Raji (cell line): ENCODE results near the gene CBFB.
A peak's percentile ranks its signal among the peaks of the same experiment; 100 is the strongest.

Experiments
- POLR2A ChIP-seq: IDR thresholded peaks from 2 replicates; pipeline ENCODE4 v1.6.1; 2011; ENCODE audit warnings: low read depth, low read length, control low read depth; ENCODE audit not compliant: insufficient read depth

Gene CBFB

DNA sequence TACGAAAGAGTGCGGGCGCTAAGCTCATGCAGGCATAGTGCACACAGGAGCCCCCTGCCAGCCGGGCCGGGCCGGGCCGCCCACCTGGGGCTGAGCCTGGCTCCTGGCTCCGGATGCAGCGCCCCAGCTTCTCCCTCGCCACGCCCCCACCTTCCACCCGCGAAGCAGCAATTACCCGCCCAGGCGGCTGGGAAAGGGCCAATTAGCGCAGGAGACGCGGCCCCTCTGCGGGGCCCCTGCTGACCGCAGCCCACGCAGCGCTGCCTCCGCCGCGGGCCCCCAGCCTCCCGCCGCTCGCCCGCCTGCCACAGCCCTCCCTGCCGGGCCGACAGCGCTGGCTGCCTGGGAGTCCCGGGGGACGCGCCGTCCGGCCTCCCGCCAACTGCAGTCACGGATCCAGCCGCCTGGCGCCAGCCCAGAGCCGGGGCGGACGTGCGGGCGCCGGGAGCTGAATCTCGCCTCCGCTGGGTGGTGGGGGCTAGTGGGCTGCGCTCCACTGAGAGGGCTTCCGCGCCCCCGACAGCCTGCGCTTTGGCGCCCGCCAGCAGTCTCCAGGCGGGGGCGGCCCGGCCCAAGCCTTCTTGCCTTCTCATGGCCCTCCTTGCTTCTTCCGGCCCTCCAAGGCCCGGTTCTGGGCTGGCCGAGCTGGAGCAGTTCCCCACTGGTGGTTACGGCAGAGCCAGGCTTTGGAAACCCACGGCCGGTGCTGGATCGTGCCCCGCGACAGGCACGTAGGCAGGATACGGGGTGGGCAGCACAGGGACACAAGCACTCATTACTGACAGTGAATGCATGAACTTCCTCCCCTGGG, 14.9 kb upstream of the CBFB start:
- TF ChIP-seq POLR2A: no peak

DNA sequence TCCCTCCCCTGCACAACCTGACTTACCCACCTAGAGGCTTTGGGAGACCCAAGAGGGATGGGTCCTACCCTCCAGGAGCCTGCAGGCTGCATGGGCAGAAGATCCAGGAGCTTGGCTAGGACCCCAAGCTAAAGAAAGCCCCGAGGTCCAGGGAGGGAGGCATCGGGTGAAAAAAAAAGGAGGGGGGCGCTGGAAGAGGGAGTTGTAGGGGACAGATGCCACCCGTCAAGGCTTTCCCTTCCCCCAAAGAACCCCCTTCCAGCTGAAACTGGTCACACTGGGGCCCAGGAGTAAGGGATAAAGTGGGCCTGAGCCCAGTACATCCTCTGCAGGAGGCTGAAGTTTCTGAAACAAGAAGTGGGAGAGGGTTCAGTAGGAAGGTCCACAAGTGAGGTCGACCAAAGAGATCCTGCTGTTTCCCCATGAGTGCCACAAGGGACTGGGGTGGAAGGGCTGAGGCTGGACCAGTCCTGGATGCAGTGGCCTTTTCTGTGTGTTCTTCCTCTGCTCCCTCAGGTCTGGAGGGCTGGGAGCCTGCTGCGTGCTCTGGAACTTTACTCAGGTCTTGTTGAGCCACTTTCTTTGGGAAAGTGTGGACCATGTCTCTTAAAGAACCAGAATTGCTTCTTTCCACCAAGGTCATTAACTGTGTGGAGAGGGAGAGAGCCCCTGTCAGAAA, 14.2 kb upstream of the CBFB start:
- no peak for TF ChIP-seq POLR2A

GRCh38 chr16:67015313-67015731, 13.6 kb upstream of the CBFB start:
- no peak for TF ChIP-seq POLR2A

DNA sequence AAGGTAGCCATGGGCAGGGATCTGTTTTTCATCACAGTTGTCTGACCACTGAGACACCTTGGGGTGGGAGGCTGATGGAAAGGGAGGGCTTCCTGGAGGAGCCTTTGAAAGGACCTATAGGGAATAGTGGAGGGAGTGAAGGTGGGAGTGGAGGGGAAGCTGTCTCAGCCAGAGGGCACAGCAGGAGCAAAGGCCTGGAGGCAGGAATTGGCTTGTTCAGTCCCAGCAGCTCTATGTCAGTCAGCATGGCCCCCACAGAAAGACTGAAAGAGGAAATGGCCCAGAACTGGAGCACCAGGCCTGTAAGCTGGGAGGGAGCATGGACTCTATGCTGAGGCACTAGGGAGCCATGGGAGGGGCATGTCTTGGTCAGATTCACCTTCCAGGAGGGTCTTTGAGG, 12.8 kb upstream of the CBFB start:
- no peak for TF ChIP-seq POLR2A

DNA sequence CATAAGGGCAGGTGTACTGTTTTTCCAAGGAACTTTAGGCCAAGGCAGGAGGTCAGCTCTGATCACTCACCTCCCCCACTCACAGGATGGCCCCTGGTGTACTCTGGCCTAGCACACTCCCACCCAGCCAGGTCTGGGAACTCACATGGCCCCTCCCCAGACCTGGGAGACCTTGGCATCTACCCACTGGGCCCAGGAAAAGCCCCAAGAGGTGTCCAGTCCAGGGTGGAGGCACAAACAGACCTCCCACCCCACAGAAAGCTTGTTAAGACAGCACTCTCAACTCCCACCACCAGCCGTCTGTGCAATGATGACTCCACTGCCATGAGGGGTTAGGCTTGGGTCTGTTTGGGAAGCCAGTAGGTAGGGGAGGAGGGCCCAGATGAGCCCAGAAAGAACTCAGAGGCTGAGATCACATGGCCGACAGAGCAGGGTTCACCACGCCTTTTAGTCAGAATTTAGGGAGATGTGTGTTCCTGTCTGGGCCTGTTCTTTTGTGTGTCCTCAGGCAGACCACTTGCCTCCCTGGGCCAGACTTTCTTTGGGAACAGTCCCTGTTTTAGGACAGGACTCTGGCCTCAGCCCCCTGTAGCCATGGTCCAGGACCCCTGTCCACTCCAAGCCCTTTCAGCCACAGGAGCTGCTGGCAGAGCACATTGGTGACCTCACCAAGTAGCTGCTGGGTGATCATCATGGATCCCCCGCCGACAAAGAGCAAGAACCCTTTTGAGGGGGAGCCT, 12.1 kb upstream of the CBFB start:
- no peak for TF ChIP-seq POLR2A

DNA sequence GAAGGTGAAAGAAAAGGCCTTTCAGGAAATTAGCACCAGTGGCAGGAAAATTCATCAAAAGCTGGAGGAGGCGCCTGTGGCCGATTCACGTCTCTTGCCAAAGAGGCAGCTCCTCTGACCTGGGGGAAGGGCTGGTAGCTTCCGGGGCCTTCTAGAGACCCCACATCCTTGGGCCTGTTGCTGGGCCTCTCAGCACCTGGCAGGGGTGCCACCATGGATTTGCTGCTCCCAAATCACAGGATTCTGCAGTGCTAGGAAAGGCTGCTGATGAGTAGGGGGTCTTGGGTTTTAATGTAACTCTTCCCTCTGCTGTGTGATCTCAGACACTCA, 11.6 kb upstream of the CBFB start:
- no peak for TF ChIP-seq POLR2A

DNA sequence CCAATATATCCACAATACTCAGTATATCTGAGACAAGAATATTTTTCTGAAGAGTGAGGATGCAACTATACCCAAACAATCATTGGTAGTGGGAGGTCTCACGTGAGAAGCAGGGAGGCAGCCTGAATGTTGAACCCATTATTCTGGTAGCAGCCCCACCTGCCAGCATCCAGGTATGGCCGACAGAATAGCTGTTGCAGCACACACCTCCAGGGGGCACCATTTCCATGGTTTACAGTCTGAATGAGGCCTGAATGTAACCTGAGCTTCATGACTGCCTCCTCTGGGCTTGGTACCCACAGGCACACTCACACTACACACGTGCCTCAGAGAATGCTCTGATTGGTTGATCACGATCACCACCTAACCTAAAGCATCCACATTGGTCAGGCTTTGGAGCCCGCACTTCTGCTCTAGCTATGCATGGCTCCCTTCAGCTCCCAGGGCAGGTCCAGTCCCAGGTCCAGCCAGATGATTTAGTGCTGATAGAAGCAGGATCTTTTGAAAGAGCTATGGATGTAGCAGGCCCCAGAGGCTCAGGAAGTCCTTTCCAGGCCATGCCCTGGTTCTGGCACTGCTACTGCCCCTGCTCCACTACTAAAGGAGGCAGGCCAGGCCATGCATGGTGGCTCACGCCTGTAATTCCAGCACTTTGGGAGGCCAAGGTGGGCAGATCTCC, 11.0 kb upstream of the CBFB start:
- TF ChIP-seq POLR2A: peak; percentile 62

- TF ChIP-seq POLR2A: no peak
These were observed 9.8 kb upstream of the CBFB start for GRCh38 chr16:67019171-67019570.

DNA sequence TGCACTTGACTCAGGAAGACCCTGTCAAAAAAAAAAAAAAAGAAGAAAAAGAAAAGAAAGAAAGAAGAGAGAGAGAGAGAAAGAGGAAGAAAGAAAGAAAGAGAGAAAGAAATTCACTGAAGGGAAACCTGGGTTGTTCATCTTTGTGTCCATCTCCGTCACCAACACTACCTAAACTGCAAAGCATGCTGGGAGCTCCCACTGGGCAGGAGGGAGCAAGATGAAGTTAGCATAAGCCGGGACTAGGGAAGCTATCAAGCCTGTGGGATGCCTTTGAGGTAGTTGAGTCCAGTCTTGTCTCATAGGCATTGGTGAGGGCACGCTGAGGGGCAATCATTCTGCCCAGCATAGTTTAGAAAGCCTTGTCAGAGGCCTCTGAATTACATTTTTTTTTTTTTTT, 7.6 kb upstream of the CBFB start:
- TF ChIP-seq POLR2A: no peak

- no peak for TF ChIP-seq POLR2A
These were observed 6.3 kb upstream of the CBFB start for GRCh38 chr16:67022531-67023214.

DNA sequence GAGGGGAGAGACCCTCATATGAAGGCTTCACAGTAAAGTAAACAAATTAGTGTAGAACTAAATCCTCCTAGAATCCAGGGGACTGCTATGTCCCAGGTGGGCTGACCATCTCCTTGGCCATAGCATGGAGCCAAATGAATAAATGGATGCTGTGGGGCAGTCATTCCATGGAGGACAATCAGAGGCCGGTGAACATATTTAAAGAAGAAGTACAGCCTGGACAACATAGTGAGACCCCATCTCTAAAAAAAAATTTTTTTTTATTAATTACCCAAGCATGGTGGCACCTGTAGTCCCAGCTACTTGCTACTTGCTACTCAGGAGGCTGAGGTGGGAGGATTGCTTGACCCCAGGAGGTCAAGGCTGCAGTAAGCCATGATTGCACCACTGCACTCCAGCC, 5.3 kb upstream of the CBFB start:
- TF ChIP-seq POLR2A: no peak

GRCh38 chr16:67024384-67025209, 4.4 kb upstream of the CBFB start:
- no peak for TF ChIP-seq POLR2A

GRCh38 chr16:67025210-67025550, 3.8 kb upstream of the CBFB start:
- no peak for TF ChIP-seq POLR2A

DNA sequence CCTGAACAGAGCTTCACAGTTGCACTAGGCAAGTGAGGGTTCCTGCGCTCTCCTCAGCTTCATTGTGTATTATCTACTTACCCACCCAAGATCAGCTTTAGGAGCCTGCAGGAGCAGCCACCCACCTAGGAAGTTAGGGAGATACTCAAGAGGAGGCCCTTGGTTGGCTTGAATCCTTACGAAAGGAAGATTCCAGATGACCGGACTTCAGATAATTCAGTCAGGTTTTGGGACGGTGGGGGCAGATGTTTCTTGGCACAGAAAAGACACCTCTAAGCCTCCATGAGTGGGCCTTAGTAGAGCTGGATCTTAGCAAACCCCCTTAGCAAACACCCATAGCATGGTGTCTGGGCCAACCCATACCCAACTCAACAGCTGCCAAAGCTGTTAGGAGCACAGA, 2.4 kb upstream of the CBFB start:
- no peak for TF ChIP-seq POLR2A
